Smooth muscle cell (in vitro differentiated cells): ENCODE results near the gene SHROOM4. TPM values are rescaled to one million over a fixed set of nuclear protein-coding genes. Genes with fewer than 3 reads are reported as not detected.

ENCODE experiments used
- DNase-seq: peaks from one replicate; lab custom pipeline; 2025; ENCODE audit not compliant: unreplicated experiment; lab: John Stamatoyannopoulos, UW
- H2AFZ ChIP-seq: fragments of 200-600 bp; sonication (generic); 2 replicates; pipeline ENCODE4 v1.6.0; 2016; ENCODE audit warnings: antibody characterized with exemption, low read depth, mild to moderate bottlenecking
- H3F3A ChIP-seq: fragments of 200-600 bp; sonication (generic); 2 replicates; pipeline ENCODE4 v1.6.0; 2017; ENCODE audit warnings: antibody characterized with exemption, low read depth
- H3K27ac ChIP-seq: fragments of 200-600 bp; sonication (generic); 2 replicates; pipeline ENCODE4 v1.5.1; 2016; ENCODE audit warnings: low read depth, mild to moderate bottlenecking
- H3K27me3 ChIP-seq: fragments of 200-600 bp; sonication (generic); 2 replicates; pipeline ENCODE4 v1.6.1; 2016; ENCODE audit warnings: low read depth, mild to moderate bottlenecking
- H3K36me3 ChIP-seq: fragments of 200-600 bp; sonication (generic); 2 replicates; pipeline ENCODE4 v1.5.1; 2016; ENCODE audit warnings: low read depth
- H3K4me1 ChIP-seq: fragments of 200-600 bp; sonication (generic); 2 replicates; pipeline ENCODE4 v1.5.1; 2016; ENCODE audit warnings: low read depth
- H3K4me2 ChIP-seq: fragments of 200-600 bp; sonication (generic); 2 replicates; pipeline ENCODE4 v1.6.0; 2016; ENCODE audit warnings: mild to moderate bottlenecking
- H3K4me3 ChIP-seq: fragments of 200-600 bp; sonication (generic); 2 replicates; pipeline ENCODE4 v1.5.1; 2016; ENCODE audit warnings: mild to moderate bottlenecking
- H3K79me2 ChIP-seq: fragments of 200-600 bp; sonication (generic); 2 replicates; pipeline ENCODE4 v1.6.0; 2016; ENCODE audit warnings: low read depth, mild to moderate bottlenecking
- H3K9ac ChIP-seq: fragments of 200-600 bp; sonication (generic); 2 replicates; pipeline ENCODE4 v1.6.0; 2016; ENCODE audit warnings: low read depth
- H3K9me3 ChIP-seq: fragments of 200-600 bp; sonication (generic); replicated peaks from 2 replicates; pipeline ENCODE4 v1.5.1; 2016; ENCODE audit warnings: low read depth
- H4K20me1 ChIP-seq: fragments of 200-600 bp; sonication (generic); 2 replicates; pipeline ENCODE4 v1.6.0; 2016; ENCODE audit warnings: low read depth
- WGBS: methylation state at CpG from one replicate; pipeline ENCODE4 v1.1.7; 2016; ENCODE audit warnings: low lambda C conversion rate; 5-methylcytosine and 5-hydroxymethylcytosine counted together
- polyA plus RNA-seq: library from polyadenylated mRNA; unstranded; fragments of >200 nt; fragmentation: Nextera tagmentation; extraction: Ambion mirVana; gene quantifications from 2 replicates; pipeline ENCODE4 v1.2.1, GENCODE V29; 2016
- total RNA-seq: library from RNA; depleted of rRNA; stranded (reverse); fragments of >200 nt; gene quantifications from 2 replicates; pipeline ENCODE4 v1.2.3, GENCODE V29; 2014
- TF ChIP-seq, protein P1 (sequence below): fragments of 200-600 bp; sonication (generic); IDR thresholded peaks from 2 replicates; pipeline ENCODE4 v1.5.1; 2017; ENCODE audit warnings: borderline replicate concordance, mild to moderate bottlenecking, antibody characterized with exemption; ENCODE audit not compliant: insufficient read depth, poor library complexity, severe bottlenecking

The SHROOM4 gene
- total and polyA plus RNA-seq, 2 experiments from 2014 or later: 1.1 to 7.9 TPM

- Histone ChIP-seq H3K9ac (no peak overlapping the region), H3K9me3 (no peaks in the 10 kb centered on the region), H3K4me1 (no peaks in the 10 kb centered on the region), H4K20me1 (no peaks in the 10 kb centered on the region), H3K27me3 (no peaks in the 10 kb centered on the region), H2AFZ (no peak overlapping the region), H3F3A (no peaks in the 10 kb centered on the region), H3K4me3 (no peak overlapping the region), H3K27ac (no peak overlapping the region), H3K36me3 (no peaks in the 10 kb centered on the region), H3K79me2 (no peaks in the 10 kb centered on the region), H3K4me2 (no peak overlapping the region)
- no peak for DNase-seq
- TF ChIP-seq, protein P1, sequence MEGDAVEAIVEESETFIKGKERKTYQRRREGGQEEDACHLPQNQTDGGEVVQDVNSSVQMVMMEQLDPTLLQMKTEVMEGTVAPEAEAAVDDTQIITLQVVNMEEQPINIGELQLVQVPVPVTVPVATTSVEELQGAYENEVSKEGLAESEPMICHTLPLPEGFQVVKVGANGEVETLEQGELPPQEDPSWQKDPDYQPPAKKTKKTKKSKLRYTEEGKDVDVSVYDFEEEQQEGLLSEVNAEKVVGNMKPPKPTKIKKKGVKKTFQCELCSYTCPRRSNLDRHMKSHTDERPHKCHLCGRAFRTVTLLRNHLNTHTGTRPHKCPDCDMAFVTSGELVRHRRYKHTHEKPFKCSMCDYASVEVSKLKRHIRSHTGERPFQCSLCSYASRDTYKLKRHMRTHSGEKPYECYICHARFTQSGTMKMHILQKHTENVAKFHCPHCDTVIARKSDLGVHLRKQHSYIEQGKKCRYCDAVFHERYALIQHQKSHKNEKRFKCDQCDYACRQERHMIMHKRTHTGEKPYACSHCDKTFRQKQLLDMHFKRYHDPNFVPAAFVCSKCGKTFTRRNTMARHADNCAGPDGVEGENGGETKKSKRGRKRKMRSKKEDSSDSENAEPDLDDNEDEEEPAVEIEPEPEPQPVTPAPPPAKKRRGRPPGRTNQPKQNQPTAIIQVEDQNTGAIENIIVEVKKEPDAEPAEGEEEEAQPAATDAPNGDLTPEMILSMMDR: no peak
Measured at GRCh38 chrX:50586407-50586806, 227.6 kb downstream of the SHROOM4 start.

GRCh38 chrX:50581405-50581804 lies 232.6 kb downstream of the SHROOM4 start:
- no peak overlapping the region for H3K27ac ChIP-seq
- H3K4me1 ChIP-seq: no peaks in the 10 kb centered on the region
- no peaks in the 10 kb centered on the region for H3K9me3 ChIP-seq
- H4K20me1 ChIP-seq: no peaks in the 10 kb centered on the region
- H3K4me2 ChIP-seq: no peak overlapping the region
- no peak overlapping the region for H2AFZ ChIP-seq
- no peaks in the 10 kb centered on the region for H3F3A ChIP-seq
- no peak for DNase-seq
- H3K9ac ChIP-seq: no peak overlapping the region
- H3K36me3 ChIP-seq: no peaks in the 10 kb centered on the region
- H3K79me2 ChIP-seq: no peaks in the 10 kb centered on the region
- H3K4me3 ChIP-seq: no peak overlapping the region
- TF ChIP-seq, protein P1: no peak
- 47% methylated on average over 1 of the region's 1 CpG for WGBS
- H3K27me3 ChIP-seq: no peaks in the 10 kb centered on the region

DNA sequence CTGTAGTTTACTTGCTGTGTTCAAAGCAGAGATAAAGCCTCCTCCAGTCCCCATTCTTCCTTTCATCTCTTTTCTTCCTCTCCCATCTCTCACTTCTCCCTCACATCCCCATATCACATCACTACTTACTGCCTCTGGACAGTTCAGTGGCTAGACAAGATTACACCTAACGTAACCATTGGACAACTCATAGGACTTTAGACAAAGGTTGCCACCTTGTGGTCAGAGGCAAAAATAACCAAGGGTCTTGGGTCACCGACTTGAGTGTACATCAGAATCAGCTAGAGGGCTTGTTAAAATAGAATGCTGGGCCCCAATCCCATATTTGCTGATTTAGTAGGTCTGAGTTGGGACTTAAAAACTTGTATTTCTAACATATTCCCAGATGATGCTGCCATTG lies 234.0 kb downstream of the SHROOM4 start:
- Histone ChIP-seq H3K4me1 (no peaks in the 10 kb centered on the region), H3K27ac (no peak overlapping the region), H2AFZ (no peak overlapping the region), H3K36me3 (no peaks in the 10 kb centered on the region), H3K79me2 (no peaks in the 10 kb centered on the region), H3K9me3 (no peaks in the 10 kb centered on the region), H3K4me2 (no peak overlapping the region), H3K9ac (no peak overlapping the region), H4K20me1 (no peaks in the 10 kb centered on the region), H3K4me3 (no peak overlapping the region), H3K27me3 (no peaks in the 10 kb centered on the region), H3F3A (no peaks in the 10 kb centered on the region)
- 27% methylated on average over 2 of the region's 2 CpGs for WGBS
- TF ChIP-seq, protein P1: peak; percentile 53
- DNase-seq: no peak

DNA sequence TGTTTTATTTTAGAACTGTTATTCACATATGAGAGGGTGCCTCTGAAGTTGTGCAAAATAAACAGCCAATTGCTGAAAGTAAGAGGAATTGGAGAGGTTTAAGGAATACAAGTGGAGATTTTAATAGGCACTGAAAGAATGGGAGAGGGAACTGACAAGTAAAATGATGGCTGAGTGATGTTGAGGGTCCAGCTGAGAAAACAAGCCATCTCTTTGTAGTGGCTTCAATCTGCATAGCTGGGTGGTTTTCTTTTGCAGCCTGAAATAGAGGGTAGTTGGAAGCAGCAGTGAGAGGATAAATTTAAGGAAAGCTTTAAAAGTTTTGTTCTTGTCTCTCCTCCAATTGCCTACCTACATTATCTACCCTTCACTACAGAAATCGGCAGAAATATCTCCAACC lies 236.7 kb downstream of the SHROOM4 start:
- Histone ChIP-seq H3K79me2 (no peaks in the 10 kb centered on the region), H3K4me1 (no peaks in the 10 kb centered on the region), H2AFZ (no peak overlapping the region), H3F3A (no peaks in the 10 kb centered on the region), H3K27ac (no peak overlapping the region), H3K9me3 (no peaks in the 10 kb centered on the region), H4K20me1 (no peaks in the 10 kb centered on the region), H3K27me3 (no peaks in the 10 kb centered on the region), H3K4me3 (no peak overlapping the region), H3K4me2 (no peak overlapping the region), H3K36me3 (no peaks in the 10 kb centered on the region), H3K9ac (no peak overlapping the region)
- TF ChIP-seq, protein P1: no peak
- DNase-seq: no peak
- WGBS: 69% methylated on average over 1 of the region's 1 CpG
